LNCAP (cell line): ENCODE results near the gene MBD2.

Experiments
- CTCF ChIP-seq: fragments of 450-650 bp; IDR thresholded peaks from 2 replicates; pipeline ENCODE4 v1.5.1; 2017; ENCODE audit warnings: mild to moderate bottlenecking

MBD2 gene

GRCh38 chr18:54184836-54185235 is 39.6 kb downstream of the MBD2 start:
- TF ChIP-seq CTCF, result no peak

GRCh38 chr18:54183390-54183789 is 41.1 kb downstream of the MBD2 start:
- no peak for TF ChIP-seq CTCF

GRCh38 chr18:54181856-54182602 is 42.4 kb downstream of the MBD2 start:
- TF ChIP-seq CTCF, result no peak

- TF ChIP-seq CTCF, result no peak
Measured at GRCh38 chr18:54173980-54174630, 50.4 kb downstream of the MBD2 start.

GRCh38 chr18:54173250-54173649 is 51.2 kb downstream of the MBD2 start:
- no peak for TF ChIP-seq CTCF

- TF ChIP-seq CTCF, result no peak
Measured at GRCh38 chr18:54169431-54170403, 54.8 kb downstream of the MBD2 start.

- TF ChIP-seq CTCF, result no peak
Measured at GRCh38 chr18:54165450-54165849, 59.0 kb downstream of the MBD2 start.
